HG03521 (cell line): ENCODE data around the gene VAMP2.
A peak's percentile ranks its signal among the peaks of the same experiment; 100 is the strongest.

ENCODE experiments used
- ATAC-seq: cut with Tn5 transposase; IDR thresholded peaks from one replicate; pipeline ENCODE4 v1.9.1; 2021; ENCODE audit warnings: mild to moderate bottlenecking, moderate library complexity; ENCODE audit not compliant: unreplicated experiment

The VAMP2 gene

DNA sequence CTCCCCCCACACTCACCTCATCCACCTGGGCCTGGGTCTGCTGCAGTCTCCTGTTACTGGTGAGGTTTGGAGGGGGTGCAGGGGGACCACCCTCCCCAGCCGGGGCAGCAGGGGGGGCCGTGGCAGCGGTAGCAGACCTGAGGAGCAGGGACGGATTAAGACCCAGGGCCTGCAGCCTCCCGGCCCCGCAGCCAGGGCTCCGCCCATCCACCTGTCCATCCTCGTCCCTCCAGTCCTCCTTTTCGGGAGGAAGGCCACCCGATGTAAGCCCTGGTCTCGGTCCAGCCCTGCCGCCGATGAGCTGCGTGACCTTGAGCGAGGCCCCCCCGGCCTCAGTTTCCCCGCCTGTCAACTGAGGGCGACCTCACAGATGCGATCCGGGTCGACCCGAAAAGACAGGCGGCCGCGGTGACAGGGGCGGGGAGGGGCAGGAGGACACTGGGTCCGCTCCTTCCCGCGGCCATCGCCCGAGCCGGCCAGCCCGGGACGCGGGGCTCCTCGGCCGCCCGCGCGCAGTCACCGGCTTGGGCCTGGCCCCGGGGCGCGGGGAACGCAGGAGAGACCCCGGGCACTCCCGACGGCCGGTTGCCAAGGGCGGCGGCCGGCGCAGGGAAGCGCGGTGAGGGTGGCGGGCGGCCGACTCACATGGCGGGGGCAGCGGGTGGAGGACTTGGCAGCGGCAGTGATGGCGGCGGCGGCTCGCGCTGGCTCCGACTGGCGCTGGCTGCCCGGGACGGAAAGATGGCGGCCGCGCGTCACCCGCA lies at the start of gene VAMP2:
Gene VAMP2 (minus strand): TSS at position 716 of the 764 bp plus-strand sequence. CDS start 69 bp downstream, at position 647.
- peak; percentile 43 for ATAC-seq

- ATAC-seq, result no peak
Observed at GRCh38 chr17:8210761-8211458, 48.2 kb upstream of the VAMP2 start.

- peak; percentile 83 for ATAC-seq
Observed at GRCh38 chr17:8209907-8210760, 47.4 kb upstream of the VAMP2 start, which contains the start of gene AURKB. Gene AURKB (minus strand): TSS chr17:8210575. CDS start chr17:8210224, 351 bp downstream.

- ATAC-seq, result no peak
Observed at GRCh38 chr17:8206536-8206935, 43.8 kb upstream of the VAMP2 start.

- ATAC-seq, result no peak
Observed at GRCh38 chr17:8204761-8205555, 42.2 kb upstream of the VAMP2 start.

DNA sequence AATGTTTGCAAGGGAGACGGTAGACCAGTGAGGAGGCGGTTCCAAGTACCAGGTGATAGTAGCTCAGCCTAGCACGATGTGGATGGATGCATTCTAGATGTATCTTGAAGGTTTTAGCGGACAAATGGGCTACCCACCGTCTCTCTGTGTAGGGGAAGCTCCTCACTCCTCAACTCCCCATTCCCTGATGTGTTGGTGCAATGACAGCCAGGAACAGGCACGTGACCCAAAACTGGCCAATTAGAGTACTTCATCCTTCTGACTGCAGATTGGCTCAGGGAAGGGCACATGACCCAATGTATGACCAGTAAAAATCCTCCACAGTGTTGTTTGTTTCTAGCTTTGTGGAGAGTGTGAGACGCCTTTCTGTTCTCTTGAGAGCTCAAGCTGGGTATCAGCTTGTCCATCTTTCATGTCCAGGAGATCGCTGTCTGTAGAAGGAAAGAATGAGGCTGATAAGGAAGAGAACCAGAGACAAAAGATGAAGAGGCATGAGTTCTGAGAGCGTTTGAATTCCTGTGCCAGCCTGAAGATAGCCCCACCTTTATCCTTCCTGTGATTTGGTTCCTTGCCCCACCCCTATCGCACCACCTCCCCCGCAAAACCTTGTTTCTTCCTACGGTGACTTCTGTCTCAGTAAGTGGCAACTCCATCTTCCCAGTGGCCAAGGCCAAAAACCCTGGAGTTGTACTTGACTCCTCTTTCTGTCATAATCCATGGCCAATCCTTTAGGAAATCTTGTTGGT lies 29.5 kb upstream of the VAMP2 start:
- no peak for ATAC-seq

- ATAC-seq, result no peak
Observed at GRCh38 chr17:8190506-8190905, 27.8 kb upstream of the VAMP2 start.

GRCh38 chr17:8189711-8190477 lies 27.1 kb upstream of the VAMP2 start, which contains the start of gene BORCS6:
Gene BORCS6 (minus strand): TSS chr17:8190180. CDS start chr17:8190140, 40 bp downstream.
- peak; percentile 52 for ATAC-seq

DNA sequence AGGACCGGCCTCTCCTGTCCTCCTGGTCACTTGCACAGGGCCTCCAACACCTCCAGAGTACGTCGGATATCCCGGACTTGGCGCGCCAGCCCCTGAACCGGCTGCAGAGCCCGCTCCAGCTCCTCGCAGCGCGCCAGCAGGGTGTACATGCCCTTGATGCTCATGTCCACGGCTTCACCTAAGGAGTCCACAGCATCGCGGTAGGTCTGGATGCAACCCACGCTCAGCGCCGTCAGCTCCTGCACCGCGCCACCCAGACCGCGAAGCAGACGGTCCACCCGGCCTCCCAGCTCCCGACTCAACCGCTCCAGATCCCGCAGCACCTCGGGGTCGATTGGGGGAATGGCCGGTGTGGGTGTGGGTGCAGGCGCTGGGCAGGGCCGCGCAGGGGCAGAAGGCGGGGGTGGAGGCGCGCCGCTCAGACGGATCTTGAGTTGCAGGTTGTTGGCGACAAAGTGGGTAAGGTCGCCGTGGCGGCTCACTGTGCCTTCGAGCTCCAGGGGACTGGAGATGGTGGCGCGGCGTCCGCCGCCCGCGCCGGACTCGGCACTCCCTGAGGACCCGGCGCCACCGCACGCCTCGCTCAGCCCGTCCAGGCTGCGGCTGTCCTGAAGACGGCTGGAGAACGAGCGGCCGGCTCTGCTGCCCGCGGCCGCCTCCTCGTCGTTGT lies 26.4 kb upstream of the VAMP2 start:
- no peak for ATAC-seq

DNA sequence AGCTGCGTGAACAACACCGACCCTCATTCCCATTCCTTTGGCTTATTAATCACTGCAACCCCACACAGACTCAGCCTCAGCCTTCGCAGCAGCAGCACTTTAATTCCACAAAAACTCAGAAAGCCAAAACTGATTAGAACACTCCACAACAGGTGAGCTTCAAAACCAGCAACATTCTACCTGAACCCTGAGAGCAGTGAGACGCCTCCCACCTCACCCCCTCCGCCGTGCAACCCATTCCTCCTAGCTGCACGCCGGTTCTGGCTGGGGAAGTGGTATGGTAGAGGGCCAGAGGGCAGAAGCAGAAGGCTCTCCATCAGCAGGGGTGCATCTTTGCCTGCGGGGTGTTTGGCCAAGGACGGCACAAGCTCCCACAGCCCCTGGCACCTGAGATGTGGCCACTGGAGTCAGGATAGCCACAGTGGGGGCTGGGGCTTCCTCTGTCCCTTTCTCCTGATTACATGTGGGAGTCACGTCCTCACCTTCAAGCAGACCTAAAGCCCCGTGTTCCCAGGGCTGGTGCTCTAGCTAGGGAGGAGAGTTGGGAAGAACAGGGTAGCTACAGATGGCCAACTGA lies 25.6 kb upstream of the VAMP2 start:
- no peak for ATAC-seq

DNA sequence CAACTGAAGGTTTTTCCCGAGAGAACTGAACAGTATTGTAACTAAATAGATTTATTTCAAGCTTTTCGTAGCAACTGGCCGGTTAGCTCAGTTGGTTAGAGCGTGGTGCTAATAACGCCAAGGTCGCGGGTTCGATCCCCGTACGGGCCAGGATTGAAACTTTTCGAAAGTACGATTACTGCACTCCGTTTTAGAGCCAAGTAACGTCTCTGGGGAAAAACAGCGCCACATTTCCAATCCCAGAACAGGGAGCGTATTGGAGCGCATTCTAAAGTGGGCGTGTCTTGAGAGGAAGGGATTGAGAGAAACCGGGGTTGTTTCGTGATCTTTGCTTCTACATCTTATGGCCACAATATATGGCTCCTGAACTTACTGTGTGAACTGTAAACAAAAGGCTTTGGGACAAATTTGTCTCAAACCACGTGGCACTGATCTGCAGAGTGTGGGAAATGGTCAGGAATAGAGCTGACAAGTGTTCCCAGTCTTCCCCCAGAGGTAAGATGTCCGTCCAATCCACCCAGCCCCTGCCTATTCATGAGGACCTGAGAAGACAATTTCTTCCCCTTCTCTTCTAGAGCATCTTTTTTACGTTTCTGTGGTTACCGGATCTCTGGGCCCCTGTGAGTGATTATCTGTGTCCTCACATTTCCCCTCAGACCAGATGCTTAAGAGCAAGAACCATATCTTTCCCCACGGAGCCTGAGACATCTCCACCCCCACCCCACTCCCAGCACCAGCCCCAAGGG lies 24.9 kb upstream of the VAMP2 start:
- ATAC-seq, result no peak

- ATAC-seq, result no peak
Observed at GRCh38 chr17:8186787-8187516, 24.2 kb upstream of the VAMP2 start.

DNA sequence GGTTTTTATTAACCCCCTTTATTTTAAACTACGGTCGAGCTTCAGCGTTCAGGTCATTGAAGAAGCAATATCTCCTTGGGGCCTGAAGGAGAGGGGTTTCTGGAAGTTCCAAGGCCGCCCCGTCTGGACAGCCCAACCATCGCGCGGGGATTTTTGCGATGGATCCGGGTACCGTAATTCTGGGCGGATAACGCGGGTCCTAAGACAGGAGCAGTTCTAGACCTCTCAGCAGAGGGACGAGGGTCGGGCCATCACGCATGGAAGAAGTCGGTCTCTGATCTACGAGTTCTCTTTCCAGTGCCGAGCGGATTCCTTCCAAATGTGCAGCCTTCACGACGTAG lies 23.7 kb upstream of the VAMP2 start:
- no peak for ATAC-seq

- ATAC-seq, result no peak
Observed at GRCh38 chr17:8185582-8186445, 23.1 kb upstream of the VAMP2 start.

DNA sequence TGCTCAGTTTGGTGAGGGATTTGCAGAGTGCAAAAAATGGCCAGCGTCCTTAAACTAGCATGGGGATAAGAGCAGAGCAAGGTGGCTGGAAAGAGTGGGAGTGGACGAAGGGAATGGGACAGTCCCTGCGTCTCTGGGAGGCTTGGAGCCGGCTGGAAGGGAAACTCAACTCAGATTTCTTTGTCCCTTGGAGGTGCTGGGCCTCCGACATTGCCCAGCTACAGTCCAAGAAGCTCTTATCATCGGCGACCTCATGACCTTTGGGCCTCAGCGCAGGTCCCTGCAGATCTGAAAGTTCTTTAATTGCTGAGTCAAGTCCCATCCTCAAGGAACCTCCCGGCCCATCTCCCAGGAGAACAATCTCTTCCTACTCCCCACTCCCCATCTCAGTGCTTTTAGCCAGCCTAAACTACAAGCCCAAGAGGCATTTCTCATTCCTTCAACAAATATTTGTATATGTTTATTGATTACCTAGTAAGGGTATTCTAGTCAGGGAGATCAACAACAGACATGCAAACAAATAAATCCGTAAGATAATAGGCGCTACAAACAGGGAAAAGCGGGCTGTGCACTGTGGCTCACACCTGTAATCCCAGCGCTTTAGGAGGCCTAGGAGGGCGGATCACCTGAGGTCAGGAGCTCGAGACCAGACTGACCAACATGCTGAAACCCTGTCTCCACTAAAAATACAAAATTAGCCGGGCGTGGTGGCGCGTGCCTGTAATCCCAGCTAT lies 14.4 kb upstream of the VAMP2 start:
- ATAC-seq, result no peak
